Measurements from ENCODE around the gene C1GALT1C1L.
"Not testable (repeated sequence)": the region's sequence is repeated elsewhere in the genome, so short reads cannot be mapped to it uniquely, and the experiment has no call there.

C1GALT1C1L gene

DNA sequence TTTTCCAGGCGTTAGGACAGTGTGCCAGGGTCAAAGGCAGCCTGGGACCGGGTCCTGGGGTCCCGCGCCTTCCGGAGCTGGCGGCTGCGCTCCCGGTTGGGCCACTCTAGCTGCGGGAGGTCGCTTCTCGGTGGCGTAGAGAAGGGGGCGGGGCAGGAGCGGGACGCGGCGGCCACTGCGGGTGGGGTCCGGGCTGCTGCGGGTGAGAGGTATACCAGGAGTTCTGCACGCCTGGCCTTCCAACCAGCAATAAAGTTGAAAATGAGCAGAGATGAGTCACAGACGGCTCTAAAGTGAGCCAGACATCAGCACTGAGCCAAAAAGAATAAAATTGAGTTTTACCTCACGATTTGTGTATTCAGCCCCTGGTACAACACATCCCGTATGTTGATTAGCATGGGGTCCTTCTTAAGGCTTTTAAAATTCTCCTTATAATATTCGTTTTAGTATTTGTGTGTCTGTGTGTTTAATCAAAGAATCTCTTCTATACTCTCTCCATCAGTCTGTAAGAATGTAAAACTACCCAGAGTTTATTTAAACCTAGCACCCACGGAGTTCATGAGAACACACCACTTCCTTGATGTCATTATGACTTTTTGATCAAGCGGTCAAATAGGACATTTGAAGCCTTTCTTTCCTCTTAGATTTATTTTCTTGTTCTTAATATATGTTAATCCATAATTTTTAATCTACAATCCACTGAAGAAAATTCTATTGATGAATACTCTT lies at the start of gene C1GALT1C1L:
C1GALT1C1L (minus strand) TSS at position 108 of the 729 bp plus-strand sequence; CDS start at position 1, 107 bp downstream.
- peak; percentile 23 for DNase-seq

DNA sequence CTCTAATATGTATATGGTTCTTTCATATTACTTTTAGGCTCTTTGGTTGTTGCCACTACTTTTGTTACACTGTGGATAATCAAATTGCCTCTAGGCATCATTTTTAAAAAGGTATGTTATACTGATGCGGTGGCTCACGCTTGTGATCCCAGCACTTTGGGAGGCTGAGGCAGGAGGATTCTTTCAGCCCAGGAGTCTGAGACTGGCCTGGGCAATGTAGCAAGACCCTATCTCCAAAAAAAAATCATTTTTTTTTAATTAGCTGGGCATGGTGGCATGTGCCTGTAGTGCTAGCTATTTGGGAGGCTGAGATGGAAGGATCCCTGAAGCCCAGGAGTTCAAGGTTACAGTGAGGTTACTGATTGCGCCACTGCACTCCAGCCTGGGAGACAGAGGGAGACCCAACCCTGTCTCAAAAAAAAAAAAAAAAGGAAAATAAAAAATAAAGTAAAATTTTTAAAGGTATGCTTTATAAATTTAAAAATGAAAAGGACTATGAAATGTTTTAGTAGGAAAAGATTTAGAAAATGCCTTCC lies 49.5 kb upstream of the C1GALT1C1L start:
- no peak for DNase-seq

DNA sequence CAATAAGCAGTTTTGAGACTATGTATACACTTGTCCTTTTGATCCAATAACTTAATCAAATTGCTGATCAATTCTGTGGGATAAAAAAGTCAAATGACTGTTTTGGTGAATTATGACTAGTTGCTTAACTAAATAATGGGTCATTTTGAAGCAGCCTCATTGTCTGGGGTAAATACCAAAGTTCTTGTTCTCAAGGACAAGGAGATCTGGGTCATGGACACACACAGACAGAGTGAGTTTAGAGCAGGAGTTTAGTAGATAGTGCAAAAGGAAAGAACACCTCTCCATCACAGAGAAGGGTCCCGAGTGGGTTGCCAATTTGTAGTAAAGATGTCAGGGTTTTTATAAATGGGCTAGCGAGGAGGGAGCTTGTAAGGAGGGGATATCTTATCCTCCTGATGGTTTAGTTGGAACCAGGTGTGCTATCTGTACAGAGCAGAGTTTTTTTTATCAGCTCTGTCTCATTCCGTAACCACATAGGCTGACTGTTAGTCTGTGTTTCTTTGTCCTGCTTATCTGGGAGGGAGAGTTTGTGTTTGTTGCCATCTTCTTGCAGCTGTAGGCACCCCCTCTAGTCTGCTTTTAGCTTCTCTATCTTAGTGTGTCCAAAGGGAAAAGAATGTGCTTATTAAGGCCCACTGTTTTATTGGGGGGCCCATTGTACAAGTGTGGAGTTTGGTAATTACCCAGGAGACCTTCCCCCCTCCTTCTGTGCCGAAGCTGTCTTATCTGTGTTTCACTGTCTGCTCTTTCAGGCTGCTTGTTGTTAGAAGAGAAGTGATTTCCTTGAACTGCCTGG lies 48.7 kb upstream of the C1GALT1C1L start:
- no peak for DNase-seq

DNA sequence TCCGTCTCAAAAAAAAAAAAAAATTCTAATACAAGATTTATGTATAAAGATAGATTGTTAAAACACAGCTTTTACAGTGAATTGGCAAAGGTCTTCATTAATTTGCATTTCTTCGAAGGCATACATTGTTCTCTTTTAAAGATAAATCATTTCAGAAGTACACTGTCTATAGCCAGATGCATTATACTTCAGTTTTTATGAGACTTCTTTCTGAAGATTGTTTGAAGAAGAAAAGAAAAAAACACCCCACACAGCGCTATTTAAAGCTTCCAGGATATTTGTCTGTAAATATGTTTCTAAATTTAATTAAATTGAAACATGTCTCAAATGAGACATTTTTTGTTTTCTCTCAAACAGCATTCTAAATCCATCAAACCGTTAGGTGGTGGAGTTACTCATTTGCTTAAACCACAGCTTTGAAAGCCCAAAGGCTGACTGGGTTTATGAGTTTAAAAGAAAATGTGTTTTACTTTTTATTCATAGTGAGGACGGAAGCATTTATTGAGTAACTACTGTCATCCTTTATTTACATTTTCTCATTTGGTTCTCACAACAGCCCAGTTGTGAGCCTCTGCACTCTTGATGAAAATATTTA lies 42.4 kb upstream of the C1GALT1C1L start:
- no peak for DNase-seq

DNA sequence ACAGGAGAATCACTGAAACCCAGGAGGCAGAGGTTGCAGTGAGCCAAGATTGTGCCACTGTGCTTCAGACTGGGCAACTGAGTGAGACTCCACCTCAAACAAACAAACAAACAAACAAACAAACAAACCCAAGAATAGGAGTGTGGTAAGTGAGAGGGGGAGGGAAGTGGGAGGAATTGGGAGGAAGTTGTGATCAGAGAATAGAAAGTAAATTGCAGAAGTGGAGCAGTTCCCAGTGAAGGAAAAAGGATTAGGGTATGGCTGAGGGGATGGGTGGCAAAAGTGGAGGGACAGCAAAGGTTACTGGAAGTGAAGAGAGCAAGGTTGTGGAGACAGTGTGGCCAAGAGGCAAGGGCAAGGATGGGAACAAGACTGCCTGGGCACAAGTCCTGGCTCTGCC lies 41.1 kb upstream of the C1GALT1C1L start:
- no peak for DNase-seq

DNA sequence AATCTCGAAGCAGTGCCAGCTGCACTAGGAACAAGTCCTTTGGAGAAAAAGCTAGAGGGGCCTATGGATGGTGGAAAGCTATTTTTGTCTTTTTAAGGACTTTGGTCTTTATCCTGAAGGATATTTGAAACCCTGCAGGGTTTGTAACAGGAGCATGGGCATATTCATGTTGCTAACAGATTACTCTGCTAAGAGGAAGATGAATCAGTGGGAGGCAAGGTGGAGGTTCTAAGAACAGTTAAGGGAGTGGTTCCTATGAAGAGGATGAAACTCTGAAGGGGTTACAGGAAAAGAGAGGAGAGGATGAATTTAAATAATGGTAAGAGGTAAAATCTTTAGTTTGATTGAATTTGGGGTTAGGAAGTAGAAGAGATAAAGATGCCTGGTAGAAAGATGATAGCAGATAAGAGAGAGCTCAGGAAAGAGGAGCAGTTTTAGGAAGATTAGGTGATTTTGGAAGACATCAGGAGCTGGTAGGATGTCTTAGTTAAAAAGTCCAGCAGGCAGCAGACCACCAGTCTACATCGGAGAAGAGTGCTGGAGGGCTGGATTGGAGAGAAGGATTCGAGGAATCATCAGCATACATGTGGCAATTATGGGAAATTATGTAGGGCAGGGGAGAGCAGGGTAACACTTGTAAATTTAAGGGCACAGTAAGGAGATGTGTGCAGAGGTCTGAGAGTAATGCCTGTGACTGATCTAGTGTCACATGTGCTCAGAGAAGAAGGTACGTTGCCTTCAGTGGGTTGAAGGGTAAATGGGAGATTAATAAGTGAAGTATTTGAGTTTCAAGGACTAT lies 39.3 kb upstream of the C1GALT1C1L start:
- DNase-seq: no peak

DNA sequence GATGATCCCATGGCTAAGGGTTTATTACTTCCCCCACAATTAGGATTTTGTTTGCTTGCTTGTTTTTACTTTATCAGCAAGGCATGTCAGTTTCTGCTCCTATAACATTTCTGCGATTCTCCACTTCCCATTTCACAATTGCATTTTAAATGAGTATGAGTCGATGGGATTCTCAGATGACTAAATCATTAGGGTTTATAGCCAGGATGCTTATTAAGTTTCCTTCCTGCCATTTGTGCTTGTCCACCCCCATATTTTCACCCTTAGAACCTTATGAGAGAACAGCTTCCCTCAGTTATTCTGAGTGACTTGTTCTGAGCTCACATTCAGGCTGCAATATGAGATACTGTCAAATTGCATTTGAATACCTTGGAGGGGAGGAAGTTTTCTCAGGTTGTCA lies 37.9 kb upstream of the C1GALT1C1L start:
- DNase-seq: no peak

DNA sequence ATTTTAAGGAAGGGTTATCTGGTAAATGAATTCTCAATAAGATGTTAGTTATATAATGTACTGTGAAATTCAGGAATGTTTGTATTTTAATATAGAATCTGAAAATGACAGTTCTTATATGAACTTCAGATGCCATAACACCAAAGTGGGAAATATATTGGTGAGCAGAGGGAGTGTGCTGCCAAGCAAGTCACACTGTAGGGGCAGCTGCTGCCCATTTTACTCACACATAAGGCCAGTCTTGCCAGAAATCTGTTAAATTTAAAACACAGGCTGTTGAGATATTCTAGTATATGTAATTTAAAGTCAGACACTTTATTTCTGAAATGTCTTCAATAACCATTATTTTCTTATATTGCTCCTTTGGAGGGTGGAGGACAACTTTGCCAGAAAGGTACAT lies 34.6 kb upstream of the C1GALT1C1L start:
- no peak for DNase-seq

DNA sequence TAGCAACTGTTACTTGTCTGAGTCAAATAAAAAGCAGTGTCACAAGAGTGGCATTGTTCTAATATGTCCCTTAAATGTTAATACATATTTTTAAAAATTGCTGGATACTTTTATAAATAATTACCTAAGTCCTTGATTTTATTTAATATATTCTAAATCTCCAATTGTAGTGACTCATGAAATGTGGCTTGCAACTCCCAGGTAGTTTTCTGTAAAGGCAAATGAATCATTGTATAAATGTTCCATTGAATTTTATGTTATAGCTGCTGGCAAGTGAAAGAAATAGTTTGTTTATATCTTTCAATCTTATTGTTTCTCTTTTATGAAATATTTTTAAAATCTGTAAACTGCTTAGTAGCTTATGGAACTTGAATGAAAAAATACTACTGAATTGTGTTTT lies 32.7 kb upstream of the C1GALT1C1L start:
- DNase-seq: no peak

DNA sequence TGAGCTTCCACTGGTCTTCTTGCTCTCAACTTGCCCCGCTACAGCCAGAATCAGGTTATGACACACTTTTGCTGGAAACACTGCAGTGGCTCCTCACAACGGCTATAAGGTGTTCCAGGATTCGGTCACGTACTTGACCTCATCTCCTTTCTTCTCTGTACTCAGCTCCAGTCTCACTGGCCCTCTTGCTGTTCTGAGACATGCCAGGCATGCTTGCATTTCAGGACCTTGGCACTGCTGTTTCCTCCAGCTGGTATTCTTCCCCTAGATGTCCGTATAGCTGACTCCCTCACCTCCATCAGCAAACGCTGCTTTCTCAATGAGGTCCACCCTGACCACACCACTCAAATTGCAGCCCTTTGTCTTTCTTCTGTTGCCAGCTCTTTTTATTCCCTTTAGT lies 31.9 kb upstream of the C1GALT1C1L start:
- DNase-seq: no peak

DNA sequence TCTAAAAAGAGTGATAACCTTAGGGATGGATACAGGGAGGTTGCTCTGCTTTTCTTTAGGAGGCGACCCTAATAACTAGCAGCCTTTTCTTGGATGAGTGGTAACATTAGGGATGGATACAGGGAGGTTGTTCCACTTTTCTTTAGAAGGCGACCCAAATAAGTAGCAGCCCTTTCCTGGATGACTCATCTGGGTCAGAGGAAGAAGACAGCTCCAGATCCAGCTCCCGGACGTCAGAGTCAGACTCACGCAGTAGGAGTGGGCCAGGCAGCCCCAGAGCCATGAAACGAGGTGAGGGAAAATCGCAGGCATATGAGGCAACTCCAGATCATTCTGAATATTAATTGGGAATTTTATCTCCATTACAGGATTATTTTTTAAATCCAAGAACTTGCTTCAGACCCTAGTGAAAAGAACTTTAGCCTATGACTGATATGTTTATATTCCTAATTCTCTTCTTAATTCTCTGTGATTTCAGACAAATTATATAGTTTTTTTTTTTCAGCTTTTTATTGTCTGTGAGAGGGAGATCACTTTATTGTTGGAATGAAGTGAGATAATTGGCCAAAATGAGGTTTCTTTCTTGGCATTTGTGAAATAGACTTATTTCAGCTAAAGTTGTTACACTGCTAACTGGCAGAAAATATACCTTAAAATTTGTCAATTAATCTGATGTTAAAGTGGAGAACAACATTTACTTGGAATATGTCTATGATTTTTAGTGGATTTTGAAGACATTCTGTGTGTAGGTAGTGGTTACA lies 31.2 kb upstream of the C1GALT1C1L start:
- no peak for DNase-seq

DNA sequence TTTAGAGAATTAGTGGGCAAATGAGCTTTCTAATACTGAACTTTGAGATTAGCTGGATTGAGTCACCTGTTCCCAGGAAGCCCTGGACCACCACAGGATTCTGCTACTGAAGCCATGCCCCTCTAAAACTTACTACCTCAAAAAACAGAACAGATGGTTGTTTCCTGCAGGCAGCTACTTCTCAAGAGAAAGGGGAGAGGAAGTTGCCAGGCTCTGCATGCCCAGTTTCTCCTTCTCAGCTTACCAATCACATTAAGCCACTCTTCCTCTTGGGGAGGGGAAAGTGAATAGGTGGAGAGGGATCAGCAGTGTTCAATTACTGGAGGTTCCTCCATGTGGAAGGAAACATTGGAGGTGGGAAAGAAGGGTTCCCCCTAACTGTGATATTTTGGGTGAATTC lies 24.9 kb upstream of the C1GALT1C1L start:
- no peak for DNase-seq

DNA sequence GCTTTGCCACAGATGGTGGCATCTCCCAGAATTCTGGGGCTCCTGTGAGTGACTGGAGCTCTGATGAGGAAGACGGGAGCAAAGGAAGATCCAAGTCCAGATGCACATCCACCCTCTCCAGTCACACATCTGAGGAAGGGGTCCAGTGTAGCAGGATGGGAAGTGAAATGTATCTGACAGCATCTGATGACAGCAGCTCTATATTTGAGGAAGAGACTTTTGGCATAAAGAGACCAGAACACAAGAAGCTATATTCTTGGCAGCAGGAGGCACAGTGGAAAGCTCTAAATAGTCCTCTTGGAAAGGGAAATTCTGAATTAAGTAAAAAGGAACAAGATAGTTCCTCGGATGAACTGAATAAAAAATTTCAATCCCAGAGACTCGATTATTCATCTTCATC lies 23.5 kb upstream of the C1GALT1C1L start:
- no peak for DNase-seq

DNA sequence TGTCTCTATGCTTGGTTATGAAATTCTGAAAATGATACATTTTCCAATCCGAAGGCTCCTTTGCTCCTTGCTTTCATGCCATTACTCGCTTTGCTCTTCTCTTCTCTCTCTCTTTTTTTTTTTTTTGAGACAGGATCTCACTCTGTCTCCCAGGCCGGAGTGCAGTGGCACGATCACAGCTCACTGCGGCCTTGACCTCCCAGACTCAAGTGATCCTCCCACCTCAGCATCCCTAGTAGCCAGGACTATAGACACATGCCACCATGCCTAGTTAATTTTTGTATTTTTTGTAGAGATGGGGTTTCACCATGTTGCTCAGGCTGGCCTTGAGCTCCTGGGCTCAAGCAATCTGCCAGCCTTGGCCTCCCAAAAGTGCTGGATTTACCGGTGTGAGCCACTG lies 21.9 kb upstream of the C1GALT1C1L start:
- not testable (repeated sequence) for DNase-seq

DNA sequence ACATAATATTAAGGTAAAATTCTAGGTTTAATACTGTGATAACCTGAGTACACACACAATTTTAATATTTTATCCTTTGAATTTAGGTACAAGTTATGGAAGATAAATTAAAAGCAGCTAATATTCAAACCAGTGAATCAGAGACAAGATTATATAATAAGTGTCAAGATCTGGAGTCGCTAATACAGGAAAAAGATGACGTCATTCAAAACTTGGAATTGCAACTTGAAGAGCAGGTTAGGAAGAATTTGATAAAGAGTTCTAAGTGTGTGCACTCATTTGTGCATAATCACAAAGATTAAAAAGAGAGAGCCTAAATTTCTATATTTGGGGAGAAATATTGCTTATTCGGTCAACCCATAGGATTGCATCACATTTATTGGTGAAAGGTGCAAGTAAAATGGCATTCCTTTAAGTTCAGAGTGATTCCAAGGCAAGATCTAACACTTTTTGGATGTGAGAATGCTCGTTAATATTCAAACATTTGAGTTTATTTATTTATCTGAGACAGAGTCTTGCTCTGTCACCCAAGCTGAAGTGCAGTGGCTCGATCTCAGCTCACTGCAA lies 16.3 kb upstream of the C1GALT1C1L start:
- DNase-seq: no peak

DNA sequence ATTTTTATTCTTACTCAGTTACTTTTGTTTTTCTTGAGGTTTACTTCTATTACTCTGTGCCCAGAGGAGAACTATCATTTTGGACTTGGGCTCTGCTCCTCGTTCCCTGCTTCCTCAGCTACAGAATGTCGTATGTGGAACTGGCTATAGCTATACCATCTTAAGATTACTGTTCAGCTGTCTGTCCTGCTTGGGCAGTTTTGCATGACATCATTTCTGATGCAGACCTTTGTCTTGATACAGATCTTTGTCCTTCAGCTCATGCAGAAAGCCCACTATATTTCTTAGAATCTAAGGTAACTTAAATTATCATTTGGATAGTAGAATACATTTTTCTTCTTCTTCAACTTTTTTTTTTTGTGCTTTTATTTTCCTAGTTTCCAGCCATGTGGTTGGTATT lies 13.8 kb upstream of the C1GALT1C1L start:
- no peak for DNase-seq

DNA sequence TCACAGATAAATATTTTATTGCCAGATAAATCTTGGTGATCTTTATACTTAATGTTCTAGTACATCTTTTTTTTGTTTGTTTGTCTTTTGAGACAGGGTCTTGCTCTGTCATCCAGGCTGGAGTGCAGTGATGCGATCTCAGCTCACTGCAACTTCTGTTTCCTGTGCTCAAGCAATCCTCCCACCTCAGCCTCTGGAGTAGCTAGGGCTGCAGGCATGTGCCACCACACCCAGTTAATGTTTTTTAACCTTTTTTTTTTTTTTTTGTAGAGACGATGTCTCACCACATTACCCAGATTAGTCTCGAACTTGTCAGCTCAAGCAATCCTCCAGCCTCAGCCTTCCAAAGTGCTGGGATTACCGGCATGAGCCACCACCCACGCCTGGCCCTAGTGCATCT lies 9.1 kb upstream of the C1GALT1C1L start:
- DNase-seq: no peak

DNA sequence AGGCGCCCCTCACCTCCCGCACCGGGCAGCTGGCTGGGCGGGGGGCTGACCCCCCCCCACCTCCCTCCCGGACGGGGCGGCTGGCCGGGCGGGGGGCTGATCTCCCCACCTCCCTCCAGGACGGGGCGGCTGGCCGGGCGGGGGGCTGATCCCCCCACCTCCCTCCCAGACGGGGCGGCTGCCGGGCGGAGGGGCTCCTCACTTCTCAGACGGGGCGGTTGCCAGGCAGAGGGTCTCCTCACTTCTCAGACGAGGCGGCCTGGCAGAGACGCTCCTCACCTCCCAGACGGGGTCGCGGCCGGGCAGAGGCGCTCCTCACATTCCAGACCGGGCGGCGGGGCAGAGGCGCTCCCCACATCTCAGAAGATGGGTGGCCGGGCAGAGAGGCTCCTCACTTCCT lies 1.6 kb upstream of the C1GALT1C1L start:
- not testable (repeated sequence) for DNase-seq

DNA sequence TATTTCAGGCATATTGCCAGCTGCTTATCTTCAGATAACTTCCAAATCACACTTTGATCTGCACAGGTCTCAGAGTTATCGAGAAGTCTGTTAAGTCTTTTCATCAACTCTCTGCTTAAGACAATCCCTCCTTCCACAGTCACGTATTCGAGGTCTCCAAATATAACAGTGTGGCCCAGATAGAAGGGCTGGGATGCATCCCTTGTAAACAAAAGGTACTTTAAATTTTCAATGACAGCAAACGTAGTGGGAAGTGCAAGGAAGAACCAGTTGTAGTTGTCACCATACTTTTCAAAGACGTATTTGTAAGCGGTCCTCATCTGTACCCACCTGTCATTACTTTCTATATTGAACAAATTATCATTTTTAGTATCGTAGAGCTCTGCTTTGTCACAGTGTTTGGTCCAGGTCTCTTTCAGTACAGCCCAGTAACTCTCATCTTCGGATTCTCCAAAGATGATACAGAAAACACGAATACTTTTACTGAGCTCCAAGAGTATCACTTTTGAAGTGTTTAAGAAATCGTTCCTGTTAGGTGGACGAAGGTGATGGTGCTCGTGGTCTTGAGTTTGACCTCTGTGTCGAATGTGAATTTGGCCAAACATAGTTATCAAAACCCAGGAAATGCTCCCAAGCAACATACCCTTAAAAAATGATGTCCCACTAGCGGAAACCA lies 445 bp downstream of the C1GALT1C1L start:
- no peak for DNase-seq

DNA sequence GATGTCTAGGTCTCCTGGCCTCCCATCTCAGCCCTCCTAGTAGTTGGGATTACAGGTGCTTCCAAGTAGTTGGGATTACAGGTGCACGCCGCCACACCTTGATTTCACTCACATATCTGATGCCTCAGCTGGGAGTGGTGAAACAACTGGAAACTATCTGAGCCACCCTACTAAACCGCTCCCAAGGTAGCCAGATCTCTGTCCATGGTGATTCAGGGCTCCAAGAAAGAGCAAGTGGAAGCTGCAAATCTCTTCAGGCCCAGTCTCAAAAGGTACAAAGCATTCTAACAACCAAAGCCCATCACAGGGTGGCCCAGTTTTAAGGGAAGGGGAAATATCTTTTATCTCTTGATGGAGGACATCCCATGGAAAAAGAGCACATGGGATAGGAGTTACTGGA lies 19.0 kb downstream of the C1GALT1C1L start:
- DNase-seq: no peak

DNA sequence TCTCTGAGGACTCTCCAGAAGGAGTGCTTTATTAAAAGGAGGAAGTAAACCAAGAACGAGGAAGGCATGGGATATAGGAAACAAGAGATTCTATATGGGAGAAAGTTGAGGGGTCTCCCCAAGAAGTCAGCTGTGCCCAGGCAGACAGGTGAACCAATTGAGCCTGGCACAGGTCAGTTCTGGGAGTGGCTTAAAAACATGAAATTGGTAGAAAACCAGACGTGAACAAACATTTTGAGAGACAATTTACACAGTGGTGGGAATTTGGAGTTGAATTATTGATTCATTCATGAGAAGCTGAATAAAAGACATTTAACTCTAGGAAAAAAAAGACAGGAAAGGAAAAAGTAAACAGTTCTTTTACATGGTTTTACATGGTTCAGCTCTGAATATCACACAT lies 22.7 kb downstream of the C1GALT1C1L start:
- no peak for DNase-seq
